Measurements from ENCODE around the gene WBP1L. TPM values are rescaled to one million over a fixed set of nuclear protein-coding genes. Genes with fewer than 3 reads are reported as not detected.
"Not testable (repeated sequence)": the region's sequence is repeated elsewhere in the genome, so short reads cannot be mapped to it uniquely, and the experiment has no call there.

WBP1L gene
- total RNA-seq, 1 donor from 2014 or later: 34.0 TPM

DNA sequence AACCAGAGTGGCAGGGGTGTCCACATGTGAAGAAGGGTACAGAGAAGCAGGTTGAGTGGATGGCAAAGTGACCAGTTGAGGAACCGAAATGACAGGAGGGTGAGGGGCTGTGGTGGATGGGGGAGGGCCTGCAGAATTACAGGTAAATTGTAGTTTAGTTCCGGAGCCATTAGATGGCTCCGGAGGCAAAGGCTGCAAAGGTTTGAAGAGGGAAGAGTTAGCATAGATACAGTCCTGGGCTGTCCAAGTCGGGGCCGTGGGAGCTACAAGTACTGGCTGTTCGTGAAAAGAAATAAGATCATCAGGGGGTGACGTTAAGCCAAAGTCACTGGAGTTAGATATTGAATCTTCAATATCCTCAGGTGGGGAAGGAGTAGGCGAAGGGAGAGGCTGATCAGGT, 99.4 kb downstream of the WBP1L start:
- not testable (repeated sequence) for DNase-seq

DNA sequence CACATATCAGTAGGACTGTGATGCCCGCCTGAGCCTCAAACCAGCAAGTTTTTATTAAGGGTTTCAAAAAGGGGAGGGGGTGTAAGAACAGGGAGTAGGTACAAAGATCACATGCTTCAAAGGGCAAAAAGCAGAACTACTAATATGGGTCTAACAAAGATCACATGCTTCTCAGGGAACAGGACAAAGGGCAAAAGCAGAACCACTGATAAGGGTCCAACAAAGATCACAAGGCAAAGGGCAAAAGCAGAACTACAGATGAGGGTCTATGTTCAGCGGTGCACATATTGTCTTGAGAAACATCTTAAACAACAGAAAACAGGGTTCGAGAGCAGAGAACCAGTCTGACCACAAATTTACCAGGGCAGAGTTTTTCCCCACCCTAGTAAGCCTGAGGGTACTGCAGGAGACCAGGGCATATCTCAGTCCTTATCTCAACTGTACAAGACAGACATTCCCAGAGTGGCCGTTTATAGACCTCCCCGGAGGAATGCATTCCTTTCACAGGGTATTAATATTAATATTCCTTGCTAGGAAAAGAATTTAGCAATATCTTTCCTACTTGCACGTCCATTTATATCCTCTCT, 100.5 kb downstream of the WBP1L start:
- DNase-seq: not testable (repeated sequence)

DNA sequence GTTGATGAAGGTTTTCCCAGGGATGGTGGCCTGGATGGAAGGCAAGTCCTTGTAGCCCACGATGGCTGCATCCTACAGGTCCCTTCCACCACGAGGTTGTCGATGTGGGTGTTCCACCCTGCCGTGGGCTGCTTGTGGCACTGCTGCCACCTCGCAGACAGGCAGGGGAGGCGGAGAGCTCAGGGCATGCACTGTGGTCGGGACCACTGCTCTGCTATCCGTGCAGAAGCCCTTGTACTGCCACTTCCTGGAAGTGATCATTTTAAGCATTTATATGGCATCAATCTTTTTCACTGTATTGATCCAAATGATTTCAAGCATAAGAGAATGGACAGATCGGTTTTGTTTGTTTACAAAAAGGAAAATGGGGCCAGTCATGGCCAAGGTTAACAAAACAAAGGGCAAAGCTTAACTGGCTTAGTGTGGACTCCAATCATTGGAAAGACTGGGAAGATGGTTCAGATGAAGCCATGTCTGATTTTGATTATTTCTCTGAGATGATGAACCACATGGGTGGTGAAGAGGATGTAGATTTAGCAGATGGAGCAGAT, 101.7 kb downstream of the WBP1L start:
- DNase-seq: no peak

DNA sequence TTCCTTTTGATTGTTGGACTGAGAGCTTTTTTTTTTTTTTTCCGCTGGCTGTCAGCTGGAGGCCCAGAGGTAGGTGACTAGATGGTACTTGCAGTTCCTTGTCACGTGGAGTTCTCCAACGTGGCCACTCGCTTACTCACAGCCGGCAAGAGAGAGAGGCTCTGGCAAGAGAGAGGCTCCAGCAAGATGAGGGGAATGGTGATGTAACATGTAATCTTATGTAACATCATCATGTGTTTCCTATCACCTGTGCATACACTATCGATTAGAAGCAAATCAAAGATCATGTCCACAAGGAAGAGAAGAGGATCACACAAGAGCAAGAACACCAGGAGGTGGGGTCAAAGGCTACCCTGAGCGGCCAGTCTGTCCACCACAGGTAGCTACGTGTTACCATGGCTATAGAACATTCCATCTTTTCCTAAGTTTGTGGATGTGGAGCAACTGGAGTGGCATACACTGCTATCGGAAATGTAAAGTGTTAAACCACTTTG, 106.3 kb downstream of the WBP1L start:
- no peak for DNase-seq

DNA sequence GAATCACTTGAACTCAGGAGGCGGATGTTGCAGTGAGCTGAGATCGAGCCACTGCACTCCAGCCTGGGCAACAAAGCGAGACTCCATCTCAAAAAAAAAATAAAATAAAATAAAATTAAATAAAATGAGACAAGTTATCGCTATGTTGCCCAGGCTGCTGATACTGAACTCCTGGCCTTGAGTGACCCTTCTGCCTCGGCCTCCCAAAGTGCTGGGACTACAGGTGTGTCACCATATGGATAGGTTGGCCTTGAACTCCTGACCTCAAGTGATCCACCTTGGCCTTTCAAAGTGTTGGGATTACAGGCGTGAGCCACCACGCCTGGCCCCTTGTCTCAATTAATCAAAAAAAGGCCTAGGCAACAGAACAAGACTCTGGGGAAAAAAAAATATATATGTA, 109.5 kb downstream of the WBP1L start:
- DNase-seq: not testable (repeated sequence)

DNA sequence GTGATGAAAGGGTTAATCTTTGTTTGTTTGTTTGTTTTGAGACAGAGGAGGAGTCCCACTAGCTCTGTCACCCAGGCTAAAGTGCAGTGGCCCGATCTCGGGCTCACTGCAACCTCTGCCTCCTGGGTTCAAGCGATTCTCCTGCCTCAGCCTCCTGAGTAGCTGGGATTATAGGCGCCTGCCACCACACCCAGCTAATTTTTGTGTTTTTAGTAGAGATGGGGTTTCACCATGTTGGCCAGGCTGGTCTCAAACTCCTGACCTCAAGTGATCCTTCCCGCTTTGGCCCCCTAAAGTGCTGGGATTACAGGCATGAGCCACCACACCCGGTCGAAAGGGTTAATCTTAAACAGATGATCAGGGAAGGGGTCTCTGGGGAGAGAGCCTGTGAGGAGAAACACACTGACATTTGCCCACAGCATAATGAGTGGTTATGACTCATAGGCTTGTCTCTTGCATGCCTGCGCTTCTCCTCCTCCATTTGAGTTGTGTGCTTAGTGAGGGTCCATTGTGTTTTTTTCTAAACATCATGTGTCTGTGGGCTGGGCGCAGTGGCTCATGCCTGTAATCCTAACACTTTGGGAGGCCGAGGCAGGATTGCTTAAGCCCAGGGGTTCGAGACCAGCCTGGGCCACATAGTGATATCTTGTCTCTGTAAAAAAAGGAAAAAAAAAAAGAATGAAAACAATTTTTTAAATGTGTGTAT, 112.1 kb downstream of the WBP1L start:
- peak; percentile 69 for DNase-seq

DNA sequence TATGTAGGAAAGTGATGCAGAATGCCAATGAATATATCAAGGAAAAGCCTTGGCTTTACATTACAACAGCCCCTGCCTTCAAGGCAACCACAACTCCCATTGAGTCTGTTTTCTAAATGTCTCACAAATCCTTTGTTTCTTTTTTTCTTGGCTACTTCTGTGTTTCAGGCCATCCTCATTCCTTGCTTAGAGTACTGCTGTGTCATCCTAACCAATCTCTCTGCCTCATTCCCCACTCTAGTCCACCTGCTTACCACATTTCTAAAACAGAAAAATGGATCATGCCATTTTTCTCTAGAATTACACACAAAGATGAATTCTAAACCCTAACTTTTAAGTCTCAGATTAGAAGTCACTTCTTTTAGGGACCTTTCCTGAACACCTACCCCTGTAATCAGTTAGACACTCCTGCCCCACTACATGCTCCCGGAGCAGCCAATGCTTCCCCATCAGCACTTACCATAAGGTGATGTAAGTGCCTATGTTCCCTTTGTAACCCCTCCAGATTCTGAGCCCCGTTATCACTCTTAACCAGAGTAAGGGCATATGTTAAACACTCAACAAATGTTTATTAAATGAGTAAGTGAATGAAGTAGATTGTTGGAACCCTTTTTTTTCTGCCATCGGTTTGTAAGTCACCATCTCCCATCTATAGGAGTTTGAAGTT, 113.1 kb downstream of the WBP1L start:
- no peak for DNase-seq

DNA sequence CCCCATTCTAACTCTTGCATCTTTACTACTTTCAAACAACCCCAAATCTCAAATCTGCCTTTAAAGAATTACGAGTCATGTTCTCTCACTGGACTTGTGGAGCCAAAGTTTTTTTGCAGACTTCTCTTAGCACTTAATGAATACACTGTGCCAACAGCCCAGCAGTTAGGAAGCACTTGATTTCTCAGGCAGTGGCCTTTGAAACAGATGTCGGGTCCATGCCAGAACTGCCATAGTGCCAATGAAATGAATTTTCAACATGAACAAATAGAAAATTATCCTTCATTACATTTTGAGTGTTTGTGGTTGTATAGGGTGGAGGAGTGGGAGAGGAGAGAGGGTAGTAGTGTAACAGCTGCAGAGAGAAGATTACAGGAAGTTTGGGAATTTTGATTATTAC, 116.2 kb downstream of the WBP1L start:
- no peak for DNase-seq

DNA sequence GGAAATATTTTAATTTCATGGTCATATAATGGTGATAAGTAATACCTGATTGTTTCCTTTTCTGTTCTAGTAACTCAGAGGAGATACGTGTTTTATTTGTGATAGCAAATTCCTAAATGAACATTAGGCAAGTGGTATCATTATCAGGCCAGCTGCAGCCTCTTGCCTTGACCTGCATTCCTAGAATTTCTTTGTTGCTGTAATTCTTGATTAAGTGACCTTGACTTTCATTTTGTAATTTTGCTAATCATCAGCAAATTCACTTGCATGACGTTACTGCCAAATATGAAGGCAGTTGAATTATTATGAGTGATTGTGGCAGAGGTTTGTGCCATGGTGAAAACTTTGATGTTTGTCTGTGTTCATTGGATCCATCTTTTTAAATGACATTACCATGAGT, 119.9 kb downstream of the WBP1L start:
- no peak for DNase-seq

DNA sequence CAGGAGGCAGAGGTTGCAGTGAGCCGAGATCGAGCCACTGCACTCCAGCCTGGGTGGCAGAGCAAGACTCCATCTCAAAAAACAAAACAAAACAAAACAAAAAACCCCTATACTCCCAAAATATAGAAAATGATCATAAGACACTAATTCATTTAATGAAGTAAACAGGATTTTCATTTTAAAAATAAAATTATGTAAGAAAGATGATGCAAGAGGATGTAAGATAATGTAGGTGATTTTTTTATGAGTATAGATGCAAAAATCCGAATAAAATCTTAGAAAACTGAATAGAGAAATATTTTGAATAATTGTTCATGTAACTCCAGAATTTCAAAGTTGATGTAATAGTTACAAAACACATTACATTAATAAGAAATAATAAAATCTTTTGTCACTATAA, 121.9 kb downstream of the WBP1L start:
- DNase-seq: no peak

Small RNAs within 50 kb of the gene (small RNA-seq; reads per million reads assigned to genes)
- gene RNU6-1231P (ENCODE audit: low replicate concordance): not detected

Other genes starting within 250 kb of the WBP1L start
- gene ACTR1A, start 241.2 kb upstream of the WBP1L start, total RNA-seq: 49.9 TPM
- gene SUFU, start 240.0 kb upstream of the WBP1L start, total RNA-seq: 7.4 TPM
- 49.2 TPM for gene TRIM8, start 99.5 kb upstream of the WBP1L start, total RNA-seq
- gene ARL3, start 29.6 kb upstream of the WBP1L start, total RNA-seq: 6.2 TPM
- 7.1 TPM for gene SFXN2, start 29.3 kb upstream of the WBP1L start, total RNA-seq
- gene CYP17A1, start 93.5 kb downstream of the WBP1L start, total RNA-seq: not detected
- 24.8 TPM for gene BORCS7, start 110.3 kb downstream of the WBP1L start, total RNA-seq
- gene AS3MT, start 125.5 kb downstream of the WBP1L start, total RNA-seq: 8.9 TPM
- 5.4 TPM for gene CNNM2, start 174.3 kb downstream of the WBP1L start, total RNA-seq